GM12878 (cell line): ENCODE measurements around the gene CSTA. TPM values are rescaled to one million over a fixed set of nuclear protein-coding genes. Genes with fewer than 3 reads are reported as not detected.

Experiments
- ATAC-seq: fragments of 200-7000 bp; cut with Tn5 transposase; 3 replicates; pipeline ENCODE4 v1.9.1; 2020; ENCODE audit warnings: mild to moderate bottlenecking, moderate library complexity
- BruUV-seq: library from RNA; stranded (reverse); fragments of 400-500 nt; replicated peaks from 2 replicates; lab custom pipeline; 2021; lab: Mats Ljungman, UMichigan
- CTCF ChIA-PET: fragments of 300-600 bp; sonication (Branson Sonifier 250); formaldehyde crosslinking; extraction: SDS; loops from one replicate; lab custom pipeline; 2021; ENCODE audit warnings: inconsistent platforms; lab: Yijun Ruan, JAX
- POLR2A ChIA-PET: fragments of 350-600 bp; formaldehyde crosslinking; extraction: SDS; loops from one replicate; lab custom pipeline; 2021; ENCODE audit warnings: inconsistent platforms; lab: Charles Lee
- RAD21 ChIA-PET: fragments of 300-600 bp; sonication (Branson Sonifier 250); formaldehyde crosslinking; loops from one replicate; lab custom pipeline; 2023; ENCODE audit warnings: antibody characterized with exemption; ENCODE audit not compliant: unreplicated experiment; lab: Charles Lee
- SMC1A ChIA-PET: fragments of 300-600 bp; sonication (Branson Sonifier 250); formaldehyde crosslinking; loops from one replicate; lab custom pipeline; 2023; ENCODE audit not compliant: unreplicated experiment, uncharacterized antibody; lab: Charles Lee
- DNase-seq: peaks from one replicate; pipeline ENCODE4 v3.0.0-alpha.2; 2011; ENCODE audit warnings: low read depth, low spot score
- FAIRE-seq: peaks from 3 replicates; lab custom pipeline; 2011; peaks lifted over from hg19 to GRCh38; lab: Jason Lieb, UNC
- H2AFZ ChIP-seq: 2 replicates; pipeline ENCODE4 v1.6.0; 2011; ENCODE audit warnings: low read depth, low read length, control low read depth; ENCODE audit not compliant: control insufficient read depth
- H3K27ac ChIP-seq: 2 replicates; pipeline ENCODE4 v1.5.1; 2011; ENCODE audit warnings: control low read depth; ENCODE audit not compliant: control insufficient read depth, insufficient read depth
- H3K27me3 ChIP-seq, 2 experiments: replicated peaks in 1 of 2; 2 replicates each; pipeline versions ENCODE4 v1.6.0 to v1.6.1; 2011; ENCODE audit warnings: low read length in 1 of 2; ENCODE audit not compliant: control insufficient read depth in 2 of 2, insufficient read depth in 2 of 2
- H3K36me3 ChIP-seq, 2 experiments: 2 replicates each; pipeline ENCODE4 v1.5.1; 2011; ENCODE audit warnings: low read length in 1 of 2; ENCODE audit not compliant: control insufficient read depth in 2 of 2, insufficient read depth in 2 of 2
- H3K4me1 ChIP-seq: 2 replicates; pipeline ENCODE4 v1.6.1; 2011; ENCODE audit warnings: mild to moderate bottlenecking, low read length, moderate library complexity, mixed read lengths; ENCODE audit not compliant: control insufficient read depth, insufficient read depth
- H3K4me2 ChIP-seq: 2 replicates; pipeline ENCODE4 v1.6.0; 2011; ENCODE audit warnings: control low read depth; ENCODE audit not compliant: control insufficient read depth, insufficient read depth
- H3K4me3 ChIP-seq: fragments of 200-600 bp; sonication (generic); 2 replicates; pipeline ENCODE4 v1.5.1; 2016
- H3K79me2 ChIP-seq: 2 replicates; pipeline ENCODE4 v1.6.0; 2011; ENCODE audit warnings: low read length; ENCODE audit not compliant: control insufficient read depth, insufficient read depth
- H3K9ac ChIP-seq: 2 replicates; pipeline ENCODE4 v1.8.0; 2011; ENCODE audit warnings: low read length, control low read depth, mixed read lengths; ENCODE audit not compliant: control insufficient read depth, insufficient read depth
- H3K9me3 ChIP-seq: replicated peaks from 3 replicates; pipeline ENCODE4 v1.5.1; 2011; ENCODE audit warnings: mild to moderate bottlenecking, low read length; ENCODE audit not compliant: control insufficient read depth, insufficient read depth
- H4K20me1 ChIP-seq: 2 replicates; pipeline ENCODE4 v1.6.0; 2011; ENCODE audit not compliant: control insufficient read depth, insufficient read depth
- ATF3 ChIP-seq: IDR thresholded peaks from 2 replicates; pipeline ENCODE4 v1.6.1; 2011; ENCODE audit warnings: low read depth, mild to moderate bottlenecking, low read length, moderate library complexity, borderline replicate concordance; ENCODE audit errors: extremely low read depth
- E4F1 ChIP-seq: fragments of 450-650 bp; IDR thresholded peaks from 2 replicates; pipeline ENCODE4 v1.6.1; 2018; ENCODE audit warnings: borderline replicate concordance, mild to moderate bottlenecking; ENCODE audit not compliant: partially characterized antibody
- FOS ChIP-seq: IDR thresholded peaks from 3 replicates; pipeline ENCODE4 v1.6.1; 2011; ENCODE audit warnings: borderline replicate concordance; ENCODE audit not compliant: insufficient read length; ENCODE audit errors: extremely low read depth
- FOXM1 ChIP-seq: IDR thresholded peaks from 2 replicates; pipeline ENCODE4 v1.6.1; 2012; ENCODE audit warnings: low read depth, mild to moderate bottlenecking, inconsistent platforms, low read length, moderate library complexity
- GATAD2B ChIP-seq: fragments of 450-650 bp; conservative IDR thresholded peaks from 2 replicates; pipeline ENCODE4 v1.6.1; 2017; ENCODE audit warnings: low read depth, mild to moderate bottlenecking, moderate library complexity
- HCFC1 ChIP-seq: fragments of 150-350 bp; IDR thresholded peaks from 2 replicates; pipeline ENCODE4 v1.6.1; 2014; ENCODE audit warnings: low read length
- HDAC6 ChIP-seq: fragments of 200-600 bp; sonication (generic); IDR thresholded peaks from one replicate; pipeline ENCODE4 v1.8.0; 2017; ENCODE audit warnings: antibody characterized with exemption; ENCODE audit not compliant: unreplicated experiment
- HDGF ChIP-seq: fragments of 450-650 bp; IDR thresholded peaks from 2 replicates; pipeline ENCODE4 v1.6.1; 2016; ENCODE audit warnings: antibody characterized with exemption
- NFXL1 ChIP-seq: fragments of 450-650 bp; IDR thresholded peaks from 2 replicates; pipeline ENCODE4 v1.6.1; 2017; ENCODE audit warnings: antibody characterized with exemption, mild to moderate bottlenecking, borderline replicate concordance
- PAX8 ChIP-seq: fragments of 450-650 bp; IDR thresholded peaks from 2 replicates; pipeline ENCODE4 v1.6.1; 2017; ENCODE audit warnings: mild to moderate bottlenecking, moderate library complexity
- RFX5 ChIP-seq: IDR thresholded peaks from 2 replicates; pipeline ENCODE4 v1.6.1; 2011; ENCODE audit warnings: low read depth, low read length, improper control_type of control experiment
- TARDBP ChIP-seq: IDR thresholded peaks from 2 replicates; pipeline ENCODE4 v1.6.1; 2016; ENCODE audit warnings: borderline replicate concordance
- WGBS: methylation state at CpG from one replicate; pipeline ENCODE4 v1.1.6; 2016; ENCODE audit warnings: low lambda C conversion rate; ENCODE audit not compliant: insufficient replicate concordance, insufficient coverage; ENCODE audit errors: missing lambda C conversion rate; 5-methylcytosine and 5-hydroxymethylcytosine counted together
- in situ Hi-C: fragments of 300-500 bp; cut with MboI; formaldehyde crosslinking; loops from 9 replicates; pipeline ENCODE4 v1.14.3; 2018; ENCODE audit warnings: mixed read lengths
- intact Hi-C: fragments of 100-400 bp; cut with micrococcal nuclease; formaldehyde crosslinking; loops from one replicate; pipeline ENCODE4 v1.14.2; 2022; ENCODE audit not compliant: unreplicated experiment
- polyA plus RNA-seq, 11 experiments: library from polyadenylated mRNA; depleted of rRNA in 4 of 11; unstranded in 6 of 11; stranded (reverse) in 5 of 11; fragments of >200 nt; fragmentation: Nextera tagmentation in 4 of 11; fragmentation: Illumina TruSeq in 1 of 11; extraction: Ambion mirVana in 4 of 11; extraction: Trizol in 1 of 11; gene quantifications; 1 replicate in 1 of 11; 2 replicates in 10 of 11; pipeline versions ENCODE4 v1.2.1 to v1.2.3, GENCODE V29; 2011 to 2016; ENCODE audit warnings: inconsistent platforms in 2 of 11, missing spikeins in 2 of 11, low read depth in 1 of 11
- total RNA-seq, 4 experiments: library from RNA; depleted of rRNA in 3 of 4; stranded (reverse); fragments of >200 nt in 3 of 4; fragmentation: Illumina TruSeq in 1 of 4; extraction: Trizol in 1 of 4; gene quantifications; 2 replicates each; pipeline versions ENCODE4 v1.2.1 to v1.2.3, GENCODE V29; 2013 to 2021
- TF ChIP-seq, protein P1 (sequence below): fragments of 450-650 bp; IDR thresholded peaks from 2 replicates; pipeline ENCODE4 v1.6.1; 2017; ENCODE audit warnings: mild to moderate bottlenecking, moderate library complexity
- TF ChIP-seq, protein P2 (sequence below): fragments of 450-650 bp; formaldehyde crosslinking; IDR thresholded peaks from 2 replicates; pipeline ENCODE4 v1.5.0; 2022; ENCODE audit warnings: mild to moderate bottlenecking, missing genetic modification characterization

The CSTA gene
- total and polyA plus RNA-seq, 10 of the 15 experiments (the other 5 are each of a cell fraction or from before 2014, with no cell fraction given), result 1.8 to 6.7 (median 3.4) TPM

DNA sequence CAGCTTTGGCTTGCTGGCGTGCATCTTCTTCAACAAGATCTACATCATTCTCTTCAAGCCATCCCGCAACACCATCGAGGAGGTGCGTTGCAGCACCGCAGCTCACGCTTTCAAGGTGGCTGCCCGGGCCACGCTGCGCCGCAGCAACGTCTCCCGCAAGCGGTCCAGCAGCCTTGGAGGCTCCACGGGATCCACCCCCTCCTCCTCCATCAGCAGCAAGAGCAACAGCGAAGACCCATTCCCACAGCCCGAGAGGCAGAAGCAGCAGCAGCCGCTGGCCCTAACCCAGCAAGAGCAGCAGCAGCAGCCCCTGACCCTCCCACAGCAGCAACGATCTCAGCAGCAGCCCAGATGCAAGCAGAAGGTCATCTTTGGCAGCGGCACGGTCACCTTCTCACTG is 40.6 kb upstream of the CSTA start:
- ChIA-PET POLR2A (no interaction called here), SMC1A (interaction anchor here (1.1 to 1.5 kb wide), 3 partner anchors 9 to 25 kb away, joined by 3 to 4 read pairs (median 4); no protein-coding TSS in a partner anchor), RAD21 (interaction anchor here (2.5 kb wide), 1 partner anchor 22 kb away, joined by 6 read pairs; no protein-coding TSS in a partner anchor), CTCF (no interaction called here)
- Histone ChIP-seq H3K27me3 (no peaks in the 10 kb centered on the region), H3K4me3 (no peak overlapping the region), H3K9ac (no peak overlapping the region), H3K4me2 (no peak overlapping the region), H3K36me3 (no peaks in the 10 kb centered on the region), H3K27ac (no peak overlapping the region), H2AFZ (no peak overlapping the region), H3K9me3 (no peaks in the 10 kb centered on the region; the same call in 2 of the 3 replicates), H4K20me1 (no peaks in the 10 kb centered on the region), H3K79me2 (no peaks in the 10 kb centered on the region), H3K4me1 (no peaks in the 10 kb centered on the region; the same call in 1 of the 2 replicates)
- in situ Hi-C loops, result no loop called here
- ATAC-seq, result no peak
- 70% methylated on average over 20 of the region's 20 CpGs for WGBS
- no peak for FAIRE-seq
- no peak for DNase-seq
- BruUV-seq, result no TSS peak
- intact Hi-C loops, result no loop called here
- no peak for TF ChIP-seq E4F1
- no peak for TF ChIP-seq PAX8
- TF ChIP-seq HDAC6, result no peak
- TF ChIP-seq, protein P1, sequence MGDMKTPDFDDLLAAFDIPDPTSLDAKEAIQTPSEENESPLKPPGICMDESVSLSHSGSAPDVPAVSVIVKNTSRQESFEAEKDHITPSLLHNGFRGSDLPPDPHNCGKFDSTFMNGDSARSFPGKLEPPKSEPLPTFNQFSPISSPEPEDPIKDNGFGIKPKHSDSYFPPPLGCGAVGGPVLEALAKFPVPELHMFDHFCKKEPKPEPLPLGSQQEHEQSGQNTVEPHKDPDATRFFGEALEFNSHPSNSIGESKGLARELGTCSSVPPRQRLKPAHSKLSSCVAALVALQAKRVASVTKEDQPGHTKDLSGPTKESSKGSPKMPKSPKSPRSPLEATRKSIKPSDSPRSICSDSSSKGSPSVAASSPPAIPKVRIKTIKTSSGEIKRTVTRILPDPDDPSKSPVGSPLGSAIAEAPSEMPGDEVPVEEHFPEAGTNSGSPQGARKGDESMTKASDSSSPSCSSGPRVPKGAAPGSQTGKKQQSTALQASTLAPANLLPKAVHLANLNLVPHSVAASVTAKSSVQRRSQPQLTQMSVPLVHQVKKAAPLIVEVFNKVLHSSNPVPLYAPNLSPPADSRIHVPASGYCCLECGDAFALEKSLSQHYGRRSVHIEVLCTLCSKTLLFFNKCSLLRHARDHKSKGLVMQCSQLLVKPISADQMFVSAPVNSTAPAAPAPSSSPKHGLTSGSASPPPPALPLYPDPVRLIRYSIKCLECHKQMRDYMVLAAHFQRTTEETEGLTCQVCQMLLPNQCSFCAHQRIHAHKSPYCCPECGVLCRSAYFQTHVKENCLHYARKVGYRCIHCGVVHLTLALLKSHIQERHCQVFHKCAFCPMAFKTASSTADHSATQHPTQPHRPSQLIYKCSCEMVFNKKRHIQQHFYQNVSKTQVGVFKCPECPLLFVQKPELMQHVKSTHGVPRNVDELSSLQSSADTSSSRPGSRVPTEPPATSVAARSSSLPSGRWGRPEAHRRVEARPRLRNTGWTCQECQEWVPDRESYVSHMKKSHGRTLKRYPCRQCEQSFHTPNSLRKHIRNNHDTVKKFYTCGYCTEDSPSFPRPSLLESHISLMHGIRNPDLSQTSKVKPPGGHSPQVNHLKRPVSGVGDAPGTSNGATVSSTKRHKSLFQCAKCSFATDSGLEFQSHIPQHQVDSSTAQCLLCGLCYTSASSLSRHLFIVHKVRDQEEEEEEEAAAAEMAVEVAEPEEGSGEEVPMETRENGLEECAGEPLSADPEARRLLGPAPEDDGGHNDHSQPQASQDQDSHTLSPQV, result no peak
- TF ChIP-seq GATAD2B, result no peak
- no peak for TF ChIP-seq RFX5
- TF ChIP-seq, protein P2, sequence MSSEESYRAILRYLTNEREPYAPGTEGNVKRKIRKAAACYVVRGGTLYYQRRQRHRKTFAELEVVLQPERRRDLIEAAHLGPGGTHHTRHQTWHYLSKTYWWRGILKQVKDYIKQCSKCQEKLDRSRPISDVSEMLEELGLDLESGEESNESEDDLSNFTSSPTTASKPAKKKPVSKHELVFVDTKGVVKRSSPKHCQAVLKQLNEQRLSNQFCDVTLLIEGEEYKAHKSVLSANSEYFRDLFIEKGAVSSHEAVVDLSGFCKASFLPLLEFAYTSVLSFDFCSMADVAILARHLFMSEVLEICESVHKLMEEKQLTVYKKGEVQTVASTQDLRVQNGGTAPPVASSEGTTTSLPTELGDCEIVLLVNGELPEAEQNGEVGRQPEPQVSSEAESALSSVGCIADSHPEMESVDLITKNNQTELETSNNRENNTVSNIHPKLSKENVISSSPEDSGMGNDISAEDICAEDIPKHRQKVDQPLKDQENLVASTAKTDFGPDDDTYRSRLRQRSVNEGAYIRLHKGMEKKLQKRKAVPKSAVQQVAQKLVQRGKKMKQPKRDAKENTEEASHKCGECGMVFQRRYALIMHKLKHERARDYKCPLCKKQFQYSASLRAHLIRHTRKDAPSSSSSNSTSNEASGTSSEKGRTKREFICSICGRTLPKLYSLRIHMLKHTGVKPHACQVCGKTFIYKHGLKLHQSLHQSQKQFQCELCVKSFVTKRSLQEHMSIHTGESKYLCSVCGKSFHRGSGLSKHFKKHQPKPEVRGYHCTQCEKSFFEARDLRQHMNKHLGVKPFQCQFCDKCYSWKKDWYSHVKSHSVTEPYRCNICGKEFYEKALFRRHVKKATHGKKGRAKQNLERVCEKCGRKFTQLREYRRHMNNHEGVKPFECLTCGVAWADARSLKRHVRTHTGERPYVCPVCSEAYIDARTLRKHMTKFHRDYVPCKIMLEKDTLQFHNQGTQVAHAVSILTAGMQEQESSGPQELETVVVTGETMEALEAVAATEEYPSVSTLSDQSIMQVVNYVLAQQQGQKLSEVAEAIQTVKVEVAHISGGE (CRISPR knock-in tag), result no peak
- no peak for TF ChIP-seq HCFC1
- TF ChIP-seq FOXM1, result no peak
- no peak for TF ChIP-seq TARDBP
- no peak for TF ChIP-seq FOS
- no peak for TF ChIP-seq NFXL1
- TF ChIP-seq ATF3, result no peak
- no peak for TF ChIP-seq HDGF
